Sigmoid colon (tissue), 4 donors: ENCODE measurements around the gene RAMP1.

ENCODE experiments used
- POLR2A ChIP-seq, 2 donors: fragments of 450-650 bp; IDR thresholded peaks; one replicate each; pipeline ENCODE4 v1.6.1; 2016; ENCODE audit warnings: antibody characterized with exemption in 2 of 2, mild to moderate bottlenecking in 2 of 2, moderate library complexity in 2 of 2
- POLR2AphosphoS5 ChIP-seq, 4 donors: sonication (generic); formaldehyde crosslinking; IDR thresholded peaks; one replicate each; pipeline ENCODE4 v1.6.1; 2017; ENCODE audit warnings: antibody characterized with exemption in 4 of 4
- TF ChIP-seq, protein P1 (sequence below), 4 experiments: fragments of 450-650 bp in 3 of 4; fragments of 200-600 bp in 1 of 4; IDR thresholded peaks; one replicate each; pipeline ENCODE4 v1.5.1; 2016 to 2019; ENCODE audit warnings: antibody characterized with exemption in 4 of 4, mild to moderate bottlenecking in 3 of 4, moderate library complexity in 2 of 4

DNA sequence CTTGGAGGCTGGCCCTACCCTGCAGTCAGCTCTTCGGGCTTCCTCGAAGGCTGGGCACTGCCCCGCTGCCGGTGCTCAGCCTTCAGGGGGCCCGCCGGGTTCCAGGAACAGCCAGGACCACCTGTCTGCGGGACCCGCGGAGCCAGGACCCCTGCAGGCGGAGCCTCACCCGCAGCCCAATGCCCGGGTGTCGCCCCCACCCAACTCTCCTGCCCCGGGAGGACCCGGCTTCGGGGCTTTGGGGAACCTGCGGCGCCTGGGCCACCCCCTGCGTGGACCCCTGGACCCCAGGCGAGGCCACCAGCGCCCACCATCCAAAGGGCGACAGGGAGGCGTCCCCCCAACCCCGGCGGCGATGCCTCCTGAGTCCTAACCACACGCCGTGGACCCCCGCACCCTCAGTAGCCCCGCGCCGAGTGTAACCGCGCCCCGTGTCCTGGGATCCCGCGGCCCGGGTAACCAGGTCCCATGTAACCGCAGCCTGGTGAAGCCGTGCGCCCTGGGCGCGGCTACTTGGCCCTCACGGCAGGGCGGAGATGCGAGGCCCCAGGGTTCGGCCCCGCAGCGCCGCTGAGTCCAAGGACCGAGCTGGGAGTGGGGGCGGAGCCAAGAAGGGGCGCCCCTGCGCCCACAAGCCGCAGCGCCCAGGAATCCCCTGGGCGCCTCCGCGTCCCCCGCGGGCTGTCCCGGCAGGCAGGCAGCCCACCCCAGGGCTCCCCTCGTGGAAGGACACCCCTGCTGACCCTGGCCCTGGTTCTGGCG is 96.4 kb downstream of the RAMP1 start:
- TF ChIP-seq POLR2AphosphoS5 (IDR thresholded peaks at IDR 0.05) (no peak), POLR2A (IDR thresholded peaks at IDR 0.05) (no peak)
- TF ChIP-seq, protein P1, sequence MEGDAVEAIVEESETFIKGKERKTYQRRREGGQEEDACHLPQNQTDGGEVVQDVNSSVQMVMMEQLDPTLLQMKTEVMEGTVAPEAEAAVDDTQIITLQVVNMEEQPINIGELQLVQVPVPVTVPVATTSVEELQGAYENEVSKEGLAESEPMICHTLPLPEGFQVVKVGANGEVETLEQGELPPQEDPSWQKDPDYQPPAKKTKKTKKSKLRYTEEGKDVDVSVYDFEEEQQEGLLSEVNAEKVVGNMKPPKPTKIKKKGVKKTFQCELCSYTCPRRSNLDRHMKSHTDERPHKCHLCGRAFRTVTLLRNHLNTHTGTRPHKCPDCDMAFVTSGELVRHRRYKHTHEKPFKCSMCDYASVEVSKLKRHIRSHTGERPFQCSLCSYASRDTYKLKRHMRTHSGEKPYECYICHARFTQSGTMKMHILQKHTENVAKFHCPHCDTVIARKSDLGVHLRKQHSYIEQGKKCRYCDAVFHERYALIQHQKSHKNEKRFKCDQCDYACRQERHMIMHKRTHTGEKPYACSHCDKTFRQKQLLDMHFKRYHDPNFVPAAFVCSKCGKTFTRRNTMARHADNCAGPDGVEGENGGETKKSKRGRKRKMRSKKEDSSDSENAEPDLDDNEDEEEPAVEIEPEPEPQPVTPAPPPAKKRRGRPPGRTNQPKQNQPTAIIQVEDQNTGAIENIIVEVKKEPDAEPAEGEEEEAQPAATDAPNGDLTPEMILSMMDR (IDR thresholded peaks at IDR 0.05) = no peak
